WTC11 (cell line): Measurements from ENCODE around the gene JMJD8. TPM values are rescaled to one million over a fixed set of nuclear protein-coding genes. Genes with fewer than 3 reads are reported as not detected.
"Not testable (repeated sequence)": the region's sequence is repeated elsewhere in the genome, so short reads cannot be mapped to it uniquely, and the experiment has no call there.

Experiments
- ATAC-seq: fragments of 200-7000 bp; cut with Tn5 transposase; 2 replicates; pipeline ENCODE4 v1.10.0; 2021; ENCODE audit warnings: mild to moderate bottlenecking, moderate library complexity
- CTCF ChIA-PET: fragments of 300-600 bp; sonication (Branson Sonifier 250); formaldehyde crosslinking; loops from one replicate; lab custom pipeline; 2021; ENCODE audit warnings: antibody characterized with exemption; lab: Charles Lee
- POLR2A ChIA-PET: fragments of 350-600 bp; sonication (Branson Sonifier 250); formaldehyde crosslinking; loops from one replicate; lab custom pipeline; 2021; ENCODE audit warnings: antibody characterized with exemption; lab: Charles Lee
- DNase-seq: peaks from one replicate; pipeline ENCODE4 v3.0.0; 2021; ENCODE audit warnings: low spot score
- H3K27ac Mint-ChIP-seq: 2 replicates; pipeline ENCODE4 v1.8.0; 2021; ENCODE audit warnings: mixed read lengths
- H3K27me3 Mint-ChIP-seq: 2 replicates; pipeline ENCODE4 v1.8.0; 2021; ENCODE audit warnings: low read depth, mild to moderate bottlenecking, moderate library complexity, mixed read lengths
- H3K36me3 Mint-ChIP-seq: 2 replicates; pipeline ENCODE4 v1.8.0; 2021; ENCODE audit warnings: mixed read lengths
- H3K4me1 Mint-ChIP-seq: 2 replicates; pipeline ENCODE4 v1.8.0; 2022; ENCODE audit warnings: mixed read lengths
- H3K4me3 Mint-ChIP-seq: 2 replicates; pipeline ENCODE4 v1.8.0; 2021; ENCODE audit warnings: mild to moderate bottlenecking, moderate library complexity, mixed read lengths
- H3K9me3 Mint-ChIP-seq: 2 replicates; pipeline ENCODE4 v1.8.0; 2021; ENCODE audit warnings: mixed read lengths
- CBFB ChIP-seq: sonication (generic); formaldehyde crosslinking; IDR thresholded peaks from 2 replicates; pipeline ENCODE4 v1.8.1; 2022; ENCODE audit warnings: mild to moderate bottlenecking, low read depth, missing genetic modification reagents
- EMX1 ChIP-seq: fragments of 250-450 bp; sonication (Bioruptor Pico); IDR thresholded peaks from 2 replicates; pipeline ENCODE4 v1.8.0; 2021; ENCODE audit warnings: mild to moderate bottlenecking
- FOXJ3 ChIP-seq: sonication (generic); formaldehyde crosslinking; IDR thresholded peaks from 2 replicates; pipeline ENCODE4 v1.9.0; 2021; ENCODE audit warnings: missing genetic modification reagents, mild to moderate bottlenecking, borderline replicate concordance
- KAT7 ChIP-seq: sonication (generic); formaldehyde crosslinking; IDR thresholded peaks from 2 replicates; pipeline ENCODE4 v1.8.1; 2023; ENCODE audit warnings: missing genetic modification reagents, mild to moderate bottlenecking, borderline replicate concordance
- OVOL2 ChIP-seq: fragments of 250-450 bp; sonication (Bioruptor Pico); IDR thresholded peaks from 2 replicates; pipeline ENCODE4 v1.9.0; 2021; ENCODE audit warnings: mild to moderate bottlenecking, borderline replicate concordance
- SMAD4 ChIP-seq: sonication (generic); formaldehyde crosslinking; IDR thresholded peaks from 2 replicates; pipeline ENCODE4 v1.8.0; 2022; ENCODE audit warnings: mild to moderate bottlenecking, missing genetic modification reagents
- ZBTB21 ChIP-seq: sonication (generic); formaldehyde crosslinking; IDR thresholded peaks from 2 replicates; pipeline ENCODE4 v1.8.1; 2023; ENCODE audit warnings: mild to moderate bottlenecking, missing genetic modification reagents, borderline replicate concordance
- ZNF232 ChIP-seq: sonication (generic); formaldehyde crosslinking; IDR thresholded peaks from 2 replicates; pipeline ENCODE4 v1.8.0; 2022; ENCODE audit warnings: mild to moderate bottlenecking, missing genetic modification reagents
- ZNF423 ChIP-seq: fragments of 250-450 bp; sonication (Bioruptor Pico); IDR thresholded peaks from 2 replicates; pipeline ENCODE4 v2.1.2; 2022; ENCODE audit warnings: mild to moderate bottlenecking, moderate library complexity
- total RNA-seq: library from RNA; stranded (reverse); gene quantifications from 3 replicates; pipeline ENCODE4 v1.2.3, GENCODE V29; 2021
- TF ChIP-seq, protein P1 (sequence below): fragments of 200-600 bp; IDR thresholded peaks from 2 replicates; pipeline ENCODE4 v1.8.0; 2022; ENCODE audit warnings: antibody characterized with exemption
- TF ChIP-seq, protein P2 (sequence below): sonication (generic); formaldehyde crosslinking; IDR thresholded peaks from 2 replicates; pipeline ENCODE4 v1.8.1; 2022; ENCODE audit warnings: mild to moderate bottlenecking, missing genetic modification reagents, moderate library complexity, borderline replicate concordance
- TF ChIP-seq, protein P3 (sequence below): sonication (generic); formaldehyde crosslinking; IDR thresholded peaks from 2 replicates; pipeline ENCODE4 v1.8.0; 2022; ENCODE audit warnings: mild to moderate bottlenecking, missing genetic modification reagents
- TF ChIP-seq, protein P4 (sequence below): sonication (generic); formaldehyde crosslinking; IDR thresholded peaks from 2 replicates; pipeline ENCODE4 v1.8.0; 2022; ENCODE audit warnings: mild to moderate bottlenecking, missing genetic modification reagents
- TF ChIP-seq, protein P5 (sequence below): sonication (generic); formaldehyde crosslinking; IDR thresholded peaks from 2 replicates; pipeline ENCODE4 v1.8.0; 2023; ENCODE audit warnings: missing genetic modification reagents
- TF ChIP-seq, protein P6 (sequence below): fragments of 250-450 bp; sonication (Bioruptor Pico); IDR thresholded peaks from 2 replicates; pipeline ENCODE4 v1.9.0; 2021; ENCODE audit warnings: mild to moderate bottlenecking, borderline replicate concordance

The JMJD8 gene
- total RNA-seq, 1 experiment from 2014 or later: 61.2 TPM

DNA sequence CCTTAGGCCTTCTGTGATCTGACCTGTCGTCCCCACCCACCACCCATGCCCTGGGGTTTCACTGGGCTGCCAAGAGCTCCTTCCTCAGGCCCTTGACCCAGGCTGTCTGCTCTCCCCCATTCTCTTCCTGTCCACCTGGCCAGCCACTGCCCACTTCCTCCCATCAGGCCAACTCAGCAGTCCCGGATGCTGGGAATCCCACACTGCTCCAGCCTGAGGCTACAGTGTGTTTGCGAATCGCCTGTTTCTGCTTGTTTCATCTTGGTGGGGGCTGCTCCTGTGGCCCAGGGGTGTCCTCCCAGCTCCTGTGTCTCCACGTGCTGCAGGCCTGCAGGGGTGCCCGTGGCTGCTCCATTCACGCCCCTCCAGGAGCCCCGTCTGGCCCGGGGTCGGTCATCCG, 29.9 kb upstream of the JMJD8 start:
- POLR2A ChIA-PET: interaction anchor here (0.6 kb wide), 1 partner anchor 1540 kb away, joined by 3 read pairs; no protein-coding TSS in a partner anchor
- no peaks in the 10 kb centered on the region for H3K9me3 Mint-ChIP-seq
- H3K4me3 Mint-ChIP-seq: no peak overlapping the region

DNA sequence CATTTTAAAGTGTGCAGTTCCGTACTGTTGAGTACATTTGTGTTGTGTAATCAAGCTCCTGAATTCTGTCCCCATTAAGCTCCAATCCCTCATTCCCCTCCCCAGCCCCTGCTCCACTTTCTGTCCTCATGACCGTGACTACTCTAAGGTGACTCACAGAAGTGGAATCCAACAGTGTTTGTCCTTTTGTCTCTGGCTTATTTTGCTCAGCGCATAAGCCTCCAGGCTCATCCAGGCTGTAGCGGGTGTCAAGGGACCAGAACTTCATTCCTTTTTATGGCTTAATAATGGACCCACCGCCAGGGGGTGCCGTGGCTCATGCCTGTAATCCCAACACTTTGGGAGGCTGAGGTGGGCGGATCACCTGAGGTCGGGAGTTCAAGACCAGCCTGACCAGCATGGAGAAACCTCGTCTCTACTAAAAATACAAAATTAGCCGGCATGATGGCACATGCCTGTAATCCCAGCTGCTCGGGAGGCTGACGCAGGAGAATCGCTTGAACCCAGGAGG, 28.7 kb upstream of the JMJD8 start:
- H3K9me3 Mint-ChIP-seq, H3K4me1 Mint-ChIP-seq, H3K36me3 Mint-ChIP-seq, H3K4me3 Mint-ChIP-seq, ATAC-seq, POLR2A ChIA-PET: not testable (repeated sequence)
- CTCF ChIA-PET: interaction anchor here (0.9 to 8.8 kb wide), 18 partner anchors 8 to 345 kb away, joined by 3 to 90 read pairs (median 6); partner anchors contain the start of genes ANTKMT, CCDC78, CHTF18 and CIAO3
- peak overlapping the region; percentile 34 for H3K27ac Mint-ChIP-seq
- peaks cover 51% of the 10 kb centered on the region for H3K27me3 Mint-ChIP-seq
- DNase-seq: peak; percentile 86
- TF ChIP-seq, protein P1, sequence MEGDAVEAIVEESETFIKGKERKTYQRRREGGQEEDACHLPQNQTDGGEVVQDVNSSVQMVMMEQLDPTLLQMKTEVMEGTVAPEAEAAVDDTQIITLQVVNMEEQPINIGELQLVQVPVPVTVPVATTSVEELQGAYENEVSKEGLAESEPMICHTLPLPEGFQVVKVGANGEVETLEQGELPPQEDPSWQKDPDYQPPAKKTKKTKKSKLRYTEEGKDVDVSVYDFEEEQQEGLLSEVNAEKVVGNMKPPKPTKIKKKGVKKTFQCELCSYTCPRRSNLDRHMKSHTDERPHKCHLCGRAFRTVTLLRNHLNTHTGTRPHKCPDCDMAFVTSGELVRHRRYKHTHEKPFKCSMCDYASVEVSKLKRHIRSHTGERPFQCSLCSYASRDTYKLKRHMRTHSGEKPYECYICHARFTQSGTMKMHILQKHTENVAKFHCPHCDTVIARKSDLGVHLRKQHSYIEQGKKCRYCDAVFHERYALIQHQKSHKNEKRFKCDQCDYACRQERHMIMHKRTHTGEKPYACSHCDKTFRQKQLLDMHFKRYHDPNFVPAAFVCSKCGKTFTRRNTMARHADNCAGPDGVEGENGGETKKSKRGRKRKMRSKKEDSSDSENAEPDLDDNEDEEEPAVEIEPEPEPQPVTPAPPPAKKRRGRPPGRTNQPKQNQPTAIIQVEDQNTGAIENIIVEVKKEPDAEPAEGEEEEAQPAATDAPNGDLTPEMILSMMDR: peak; percentile 44

More for the DNA sequence above, 29.9 kb upstream of the JMJD8 start:
- Mint-ChIP-seq H3K36me3 (no peaks in the 10 kb centered on the region), H3K27ac (no peak overlapping the region), H3K27me3 (peaks cover 43% of the 10 kb centered on the region), H3K4me1 (peaks cover 9% of the 10 kb centered on the region)
- TF ChIP-seq FOXJ3 (CRISPR knock-in tag): no peak
- no peak for TF ChIP-seq SMAD4 (CRISPR knock-in tag)
- no peak for TF ChIP-seq CBFB
- no peak for TF ChIP-seq ZBTB21
- TF ChIP-seq, protein P2, sequence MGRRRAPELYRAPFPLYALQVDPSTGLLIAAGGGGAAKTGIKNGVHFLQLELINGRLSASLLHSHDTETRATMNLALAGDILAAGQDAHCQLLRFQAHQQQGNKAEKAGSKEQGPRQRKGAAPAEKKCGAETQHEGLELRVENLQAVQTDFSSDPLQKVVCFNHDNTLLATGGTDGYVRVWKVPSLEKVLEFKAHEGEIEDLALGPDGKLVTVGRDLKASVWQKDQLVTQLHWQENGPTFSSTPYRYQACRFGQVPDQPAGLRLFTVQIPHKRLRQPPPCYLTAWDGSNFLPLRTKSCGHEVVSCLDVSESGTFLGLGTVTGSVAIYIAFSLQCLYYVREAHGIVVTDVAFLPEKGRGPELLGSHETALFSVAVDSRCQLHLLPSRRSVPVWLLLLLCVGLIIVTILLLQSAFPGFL (CRISPR knock-in tag): no peak
- TF ChIP-seq, protein P3, sequence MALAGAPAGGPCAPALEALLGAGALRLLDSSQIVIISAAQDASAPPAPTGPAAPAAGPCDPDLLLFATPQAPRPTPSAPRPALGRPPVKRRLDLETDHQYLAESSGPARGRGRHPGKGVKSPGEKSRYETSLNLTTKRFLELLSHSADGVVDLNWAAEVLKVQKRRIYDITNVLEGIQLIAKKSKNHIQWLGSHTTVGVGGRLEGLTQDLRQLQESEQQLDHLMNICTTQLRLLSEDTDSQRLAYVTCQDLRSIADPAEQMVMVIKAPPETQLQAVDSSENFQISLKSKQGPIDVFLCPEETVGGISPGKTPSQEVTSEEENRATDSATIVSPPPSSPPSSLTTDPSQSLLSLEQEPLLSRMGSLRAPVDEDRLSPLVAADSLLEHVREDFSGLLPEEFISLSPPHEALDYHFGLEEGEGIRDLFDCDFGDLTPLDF (CRISPR knock-in tag): no peak
- TF ChIP-seq KAT7 (CRISPR knock-in tag): no peak
- TF ChIP-seq ZNF232: no peak
- TF ChIP-seq, protein P4, sequence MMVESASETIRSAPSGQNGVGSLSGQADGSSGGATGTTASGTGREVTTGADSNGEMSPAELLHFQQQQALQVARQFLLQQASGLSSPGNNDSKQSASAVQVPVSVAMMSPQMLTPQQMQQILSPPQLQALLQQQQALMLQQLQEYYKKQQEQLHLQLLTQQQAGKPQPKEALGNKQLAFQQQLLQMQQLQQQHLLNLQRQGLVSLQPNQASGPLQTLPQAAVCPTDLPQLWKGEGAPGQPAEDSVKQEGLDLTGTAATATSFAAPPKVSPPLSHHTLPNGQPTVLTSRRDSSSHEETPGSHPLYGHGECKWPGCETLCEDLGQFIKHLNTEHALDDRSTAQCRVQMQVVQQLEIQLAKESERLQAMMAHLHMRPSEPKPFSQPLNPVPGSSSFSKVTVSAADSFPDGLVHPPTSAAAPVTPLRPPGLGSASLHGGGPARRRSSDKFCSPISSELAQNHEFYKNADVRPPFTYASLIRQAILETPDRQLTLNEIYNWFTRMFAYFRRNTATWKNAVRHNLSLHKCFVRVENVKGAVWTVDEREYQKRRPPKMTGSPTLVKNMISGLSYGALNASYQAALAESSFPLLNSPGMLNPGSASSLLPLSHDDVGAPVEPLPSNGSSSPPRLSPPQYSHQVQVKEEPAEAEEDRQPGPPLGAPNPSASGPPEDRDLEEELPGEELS (CRISPR knock-in tag): no peak
- no peak for TF ChIP-seq EMX1 (CRISPR knock-in tag)
- no peak for TF ChIP-seq ZNF423 (CRISPR knock-in tag)
- DNase-seq: no peak
- no peak for ATAC-seq
- CTCF ChIA-PET: interaction anchor here (0.8 to 8.8 kb wide), 5 partner anchors 13 to 359 kb away, joined by 3 to 90 read pairs (median 22); partner anchors contain the start of genes CCDC78, CHTF18, HAGHL and RPUSD1

DNA sequence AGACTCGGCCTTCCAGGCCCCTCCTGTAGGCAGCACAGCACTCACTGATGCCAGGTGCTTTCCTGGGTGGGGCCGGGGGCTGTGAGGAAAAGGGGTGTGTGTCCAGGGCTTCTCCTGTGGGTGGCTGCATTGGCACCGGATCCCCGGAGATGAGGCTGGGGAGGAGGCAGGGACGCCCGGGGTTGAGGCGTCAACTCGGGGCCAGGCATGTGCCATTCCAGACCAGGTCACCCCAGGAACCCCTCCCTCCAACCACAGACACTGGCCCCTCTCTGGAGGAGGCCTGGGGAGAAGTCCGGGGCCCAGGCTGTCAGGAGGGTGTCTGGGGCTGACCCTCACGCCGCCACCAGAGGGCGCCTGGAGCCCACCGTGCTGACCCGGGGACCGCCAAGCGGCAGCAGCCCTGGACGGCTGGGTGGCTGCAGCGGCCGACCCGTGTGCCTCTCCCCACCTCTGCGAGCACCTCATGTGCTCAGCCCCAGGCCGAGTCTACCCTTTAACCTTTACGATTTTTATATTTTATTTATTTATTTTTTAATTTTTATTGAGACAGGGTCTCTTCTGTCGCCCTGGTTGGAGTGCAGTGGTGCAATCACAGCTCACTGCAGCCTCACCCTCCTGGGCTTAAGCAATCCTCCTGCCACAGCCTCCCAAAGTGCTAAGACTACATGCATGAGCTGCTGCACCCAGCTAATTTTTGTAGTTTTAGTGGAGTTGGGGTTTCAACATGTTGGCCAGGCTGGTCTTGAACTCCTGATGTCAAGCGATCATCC, 27.6 kb upstream of the JMJD8 start:
- DNase-seq (peak; percentile 90), ATAC-seq (peak; percentile 58)
- ChIA-PET POLR2A (interaction anchor here (0.7 kb wide), 1 partner anchor 74 kb away, joined by 3 read pairs; no protein-coding TSS in a partner anchor), CTCF (interaction anchor here (0.9 to 8.8 kb wide), 23 partner anchors 8 to 346 kb away, joined by 3 to 90 read pairs (median 6); partner anchors contain the start of genes ANTKMT, CCDC78, CHTF18 and CIAO3)
- H3K36me3 Mint-ChIP-seq: no peaks in the 10 kb centered on the region
- no peaks in the 10 kb centered on the region for H3K9me3 Mint-ChIP-seq
- no peak overlapping the region for H3K27ac Mint-ChIP-seq
- H3K4me3 Mint-ChIP-seq: no peak overlapping the region
- peaks cover 62% of the 10 kb centered on the region for H3K27me3 Mint-ChIP-seq
- H3K4me1 Mint-ChIP-seq: peaks cover 7% of the 10 kb centered on the region
- TF ChIP-seq, protein P2 (CRISPR knock-in tag): no peak
- TF ChIP-seq, protein P5, sequence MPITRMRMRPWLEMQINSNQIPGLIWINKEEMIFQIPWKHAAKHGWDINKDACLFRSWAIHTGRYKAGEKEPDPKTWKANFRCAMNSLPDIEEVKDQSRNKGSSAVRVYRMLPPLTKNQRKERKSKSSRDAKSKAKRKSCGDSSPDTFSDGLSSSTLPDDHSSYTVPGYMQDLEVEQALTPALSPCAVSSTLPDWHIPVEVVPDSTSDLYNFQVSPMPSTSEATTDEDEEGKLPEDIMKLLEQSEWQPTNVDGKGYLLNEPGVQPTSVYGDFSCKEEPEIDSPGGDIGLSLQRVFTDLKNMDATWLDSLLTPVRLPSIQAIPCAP (CRISPR knock-in tag): no peak
- TF ChIP-seq, protein P6, sequence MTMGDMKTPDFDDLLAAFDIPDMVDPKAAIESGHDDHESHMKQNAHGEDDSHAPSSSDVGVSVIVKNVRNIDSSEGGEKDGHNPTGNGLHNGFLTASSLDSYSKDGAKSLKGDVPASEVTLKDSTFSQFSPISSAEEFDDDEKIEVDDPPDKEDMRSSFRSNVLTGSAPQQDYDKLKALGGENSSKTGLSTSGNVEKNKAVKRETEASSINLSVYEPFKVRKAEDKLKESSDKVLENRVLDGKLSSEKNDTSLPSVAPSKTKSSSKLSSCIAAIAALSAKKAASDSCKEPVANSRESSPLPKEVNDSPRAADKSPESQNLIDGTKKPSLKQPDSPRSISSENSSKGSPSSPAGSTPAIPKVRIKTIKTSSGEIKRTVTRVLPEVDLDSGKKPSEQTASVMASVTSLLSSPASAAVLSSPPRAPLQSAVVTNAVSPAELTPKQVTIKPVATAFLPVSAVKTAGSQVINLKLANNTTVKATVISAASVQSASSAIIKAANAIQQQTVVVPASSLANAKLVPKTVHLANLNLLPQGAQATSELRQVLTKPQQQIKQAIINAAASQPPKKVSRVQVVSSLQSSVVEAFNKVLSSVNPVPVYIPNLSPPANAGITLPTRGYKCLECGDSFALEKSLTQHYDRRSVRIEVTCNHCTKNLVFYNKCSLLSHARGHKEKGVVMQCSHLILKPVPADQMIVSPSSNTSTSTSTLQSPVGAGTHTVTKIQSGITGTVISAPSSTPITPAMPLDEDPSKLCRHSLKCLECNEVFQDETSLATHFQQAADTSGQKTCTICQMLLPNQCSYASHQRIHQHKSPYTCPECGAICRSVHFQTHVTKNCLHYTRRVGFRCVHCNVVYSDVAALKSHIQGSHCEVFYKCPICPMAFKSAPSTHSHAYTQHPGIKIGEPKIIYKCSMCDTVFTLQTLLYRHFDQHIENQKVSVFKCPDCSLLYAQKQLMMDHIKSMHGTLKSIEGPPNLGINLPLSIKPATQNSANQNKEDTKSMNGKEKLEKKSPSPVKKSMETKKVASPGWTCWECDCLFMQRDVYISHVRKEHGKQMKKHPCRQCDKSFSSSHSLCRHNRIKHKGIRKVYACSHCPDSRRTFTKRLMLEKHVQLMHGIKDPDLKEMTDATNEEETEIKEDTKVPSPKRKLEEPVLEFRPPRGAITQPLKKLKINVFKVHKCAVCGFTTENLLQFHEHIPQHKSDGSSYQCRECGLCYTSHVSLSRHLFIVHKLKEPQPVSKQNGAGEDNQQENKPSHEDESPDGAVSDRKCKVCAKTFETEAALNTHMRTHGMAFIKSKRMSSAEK (CRISPR knock-in tag): no peak
- TF ChIP-seq OVOL2 (no peak), ZNF423 (CRISPR knock-in tag) (0 out of 2 replicates have a peak, but pooled peaks have one; percentile 34)
